GM18870 (cell line): ENCODE data around the gene EHMT1.

Experiments
- ATAC-seq: cut with Tn5 transposase; IDR thresholded peaks from one replicate; pipeline ENCODE4 v1.9.1; 2021; ENCODE audit warnings: moderate library complexity; ENCODE audit not compliant: unreplicated experiment

EHMT1 gene

DNA sequence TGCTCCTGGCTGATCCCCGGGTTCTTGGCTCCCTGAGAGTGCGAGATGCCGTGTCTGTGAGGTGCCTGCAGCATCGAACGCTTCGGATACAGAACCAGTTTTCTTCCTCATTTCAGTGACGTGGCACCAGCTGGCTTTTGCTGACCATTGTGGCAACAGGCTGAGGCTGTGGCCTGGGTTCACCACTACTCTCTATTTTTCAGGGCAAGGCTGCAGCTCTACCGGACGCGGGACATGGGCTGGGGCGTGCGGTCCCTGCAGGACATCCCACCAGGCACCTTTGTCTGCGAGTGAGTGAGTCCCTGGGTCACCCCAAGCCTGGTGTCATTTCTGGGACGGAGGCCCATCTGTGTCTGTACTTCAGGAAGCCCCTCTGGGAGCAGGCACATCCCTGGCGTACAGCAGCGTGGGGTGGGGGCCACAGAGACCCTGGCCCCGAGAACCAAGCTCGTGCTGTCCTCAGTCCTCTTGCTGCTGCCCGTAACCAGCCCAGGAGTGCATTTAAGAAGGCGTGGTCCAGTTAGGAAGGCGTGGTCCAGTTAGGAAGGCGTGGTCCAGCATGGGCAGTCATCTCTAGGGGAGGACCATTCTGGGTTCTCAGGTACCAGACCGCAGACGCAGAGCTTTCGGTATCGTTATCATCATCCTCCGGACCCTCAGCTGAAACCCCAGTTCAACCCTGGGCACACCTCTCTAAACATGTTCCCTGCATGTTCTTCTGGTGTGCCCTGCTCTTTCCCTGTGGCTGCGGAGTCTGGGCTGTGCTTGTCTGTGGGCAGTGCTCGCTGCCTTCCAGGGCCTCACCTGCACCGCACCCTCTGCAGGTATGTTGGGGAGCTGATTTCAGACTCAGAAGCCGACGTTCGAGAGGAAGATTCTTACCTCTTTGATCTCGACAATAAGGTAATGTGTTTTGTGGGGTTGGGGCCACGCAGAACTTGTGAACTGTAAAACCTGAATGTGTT is 198.7 kb downstream of the EHMT1 start:
- no peak for ATAC-seq

DNA sequence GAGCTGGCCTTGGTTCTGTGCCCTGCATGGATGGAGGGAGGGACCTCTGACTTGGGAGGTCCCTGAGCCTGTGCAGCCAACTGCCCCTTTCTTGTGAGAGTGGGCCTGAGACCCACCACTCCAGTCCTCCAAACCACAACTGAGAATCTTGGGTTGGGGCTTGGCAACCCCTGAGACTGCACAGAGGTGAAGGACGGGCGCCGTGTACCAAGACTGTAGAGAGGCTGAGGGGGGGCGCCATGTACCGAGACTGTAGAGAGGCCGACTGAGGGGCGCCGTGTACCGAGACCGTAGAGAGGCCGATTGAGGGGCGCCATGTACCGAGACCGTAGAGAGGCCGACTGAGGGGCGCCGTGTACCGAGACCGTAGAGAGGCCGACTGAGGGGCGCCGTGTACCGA is 199.5 kb downstream of the EHMT1 start:
- ATAC-seq = no peak

DNA sequence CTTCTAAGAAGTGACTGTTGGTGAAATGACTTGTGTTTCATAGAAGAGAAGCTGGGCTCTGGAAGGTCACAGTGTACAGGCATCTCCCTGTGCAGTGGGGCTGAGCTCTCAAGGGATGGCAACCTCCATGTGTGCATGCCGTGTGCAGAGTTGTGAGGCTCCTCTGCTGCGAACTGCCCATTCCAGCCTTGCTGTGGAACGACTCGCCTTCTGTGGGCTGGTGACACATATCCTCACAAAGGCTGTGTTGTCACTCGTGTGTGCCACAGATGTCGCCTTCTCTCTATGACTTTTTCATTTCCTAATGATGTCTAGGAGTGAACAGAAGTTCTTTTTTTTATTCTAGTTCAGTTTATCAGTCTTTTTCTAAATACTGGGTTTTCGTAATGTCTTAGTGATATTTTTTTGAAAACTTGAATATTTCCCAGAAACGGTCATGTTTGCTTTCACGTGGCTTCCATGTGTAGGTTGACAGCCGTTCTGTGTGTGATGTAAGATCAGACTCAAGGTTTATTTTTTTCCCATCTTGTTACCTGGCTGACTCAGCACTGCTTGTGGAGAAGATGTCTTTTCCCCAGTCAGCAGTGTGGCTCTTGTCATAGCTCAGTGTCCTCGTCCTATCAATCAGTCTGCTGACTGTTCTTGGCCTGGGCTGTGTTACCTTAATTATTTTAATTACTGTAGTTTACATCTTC is 201.5 kb downstream of the EHMT1 start:
- no peak for ATAC-seq

DNA sequence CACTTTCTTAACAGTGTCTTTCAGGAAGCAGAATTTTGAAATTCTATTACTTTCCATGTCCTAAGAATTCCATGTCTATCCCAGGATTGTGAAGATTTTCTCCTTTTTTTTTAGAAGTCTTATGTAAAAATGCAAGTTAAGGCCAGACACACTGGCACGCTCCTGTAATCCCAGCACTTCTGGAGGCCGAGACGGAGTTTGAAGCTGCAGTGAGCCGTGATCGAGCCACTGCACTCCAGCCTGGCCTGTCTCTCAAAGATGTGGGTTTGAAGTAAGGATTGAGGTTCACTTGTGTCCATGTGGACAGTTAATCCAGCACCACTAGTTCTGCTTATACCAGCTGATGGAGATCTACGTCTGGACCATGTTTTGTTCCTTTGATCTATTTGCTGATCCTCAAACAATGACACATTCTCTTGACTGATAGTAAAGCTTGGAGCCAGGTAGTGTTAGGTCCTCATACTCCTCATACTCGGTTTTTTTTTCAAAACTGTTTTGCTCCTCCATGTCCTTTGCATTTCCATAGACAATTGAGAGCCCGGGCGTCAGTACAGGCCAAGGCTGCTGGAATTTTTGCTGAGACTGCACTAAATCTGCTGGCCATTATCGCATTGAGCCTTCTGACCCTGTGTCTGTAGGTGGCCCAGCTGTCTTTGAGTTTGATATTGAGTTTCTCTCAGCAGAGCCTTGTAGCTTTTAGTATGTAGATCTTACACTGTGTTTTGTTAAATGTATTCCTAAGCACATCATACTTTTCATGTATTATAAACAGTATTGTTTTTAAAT is 205.4 kb downstream of the EHMT1 start:
- ATAC-seq = no peak

DNA sequence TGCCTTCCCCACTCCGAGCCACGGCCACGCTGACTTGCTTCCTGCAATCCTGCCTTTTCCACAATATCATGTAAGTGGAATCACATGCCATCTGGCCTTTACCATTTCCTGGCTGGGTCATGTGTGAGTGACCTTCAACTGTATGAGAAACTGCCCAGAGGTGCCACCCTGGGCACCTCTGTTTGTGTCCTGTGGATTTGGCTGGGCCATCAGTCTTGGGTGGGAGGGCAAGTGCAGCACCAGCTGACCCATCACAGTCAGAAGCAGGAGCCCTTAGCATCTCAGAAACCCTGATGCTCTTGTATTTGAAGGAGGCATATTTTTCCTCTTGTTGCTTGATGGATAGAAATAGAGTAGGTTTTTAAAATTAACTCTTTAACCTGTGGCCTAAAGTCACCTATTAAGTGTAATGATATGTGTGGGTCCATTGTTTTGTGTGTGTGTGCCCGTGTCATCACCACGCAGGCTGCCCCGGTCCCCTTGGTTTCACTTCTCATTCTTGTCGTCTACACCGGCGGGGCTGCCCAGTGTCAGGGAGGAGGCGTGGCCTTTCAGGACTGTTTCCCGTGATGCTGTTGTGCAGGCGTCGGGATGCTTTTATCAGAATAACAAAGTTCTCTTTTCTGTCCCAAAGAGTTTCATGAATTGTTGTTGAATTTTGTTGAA is 206.7 kb downstream of the EHMT1 start:
- ATAC-seq = no peak

DNA sequence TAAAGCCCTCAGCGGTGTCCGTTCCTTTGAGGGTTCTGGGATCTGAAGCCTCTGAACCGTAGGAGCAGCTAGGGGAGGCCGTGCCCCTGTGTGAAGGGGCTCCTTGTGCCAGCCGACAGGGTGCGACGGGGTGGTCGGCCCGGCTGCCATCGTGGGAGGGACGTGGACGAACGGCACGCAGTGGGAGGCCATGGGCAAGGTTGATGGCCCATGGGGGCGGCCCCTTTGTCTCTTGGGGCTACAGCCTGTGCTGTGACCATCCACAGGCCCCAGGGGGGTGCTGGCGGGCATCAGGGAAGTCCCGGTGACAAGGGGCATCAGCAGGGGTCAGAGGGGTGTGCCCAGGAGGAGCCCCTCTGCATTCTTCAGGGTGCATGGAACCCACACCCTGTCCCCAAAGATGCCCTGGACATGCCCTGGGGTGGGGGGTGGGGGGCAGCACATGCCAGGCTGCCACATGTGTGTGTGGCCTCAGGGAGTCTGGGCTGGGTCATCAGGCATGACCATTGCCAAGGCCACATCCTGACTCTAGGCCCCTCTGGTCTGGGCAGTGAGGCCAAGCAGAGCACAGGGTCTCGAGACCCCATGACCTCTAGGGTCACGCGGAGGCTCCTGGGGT is 209.2 kb downstream of the EHMT1 start:
- ATAC-seq = no peak

DNA sequence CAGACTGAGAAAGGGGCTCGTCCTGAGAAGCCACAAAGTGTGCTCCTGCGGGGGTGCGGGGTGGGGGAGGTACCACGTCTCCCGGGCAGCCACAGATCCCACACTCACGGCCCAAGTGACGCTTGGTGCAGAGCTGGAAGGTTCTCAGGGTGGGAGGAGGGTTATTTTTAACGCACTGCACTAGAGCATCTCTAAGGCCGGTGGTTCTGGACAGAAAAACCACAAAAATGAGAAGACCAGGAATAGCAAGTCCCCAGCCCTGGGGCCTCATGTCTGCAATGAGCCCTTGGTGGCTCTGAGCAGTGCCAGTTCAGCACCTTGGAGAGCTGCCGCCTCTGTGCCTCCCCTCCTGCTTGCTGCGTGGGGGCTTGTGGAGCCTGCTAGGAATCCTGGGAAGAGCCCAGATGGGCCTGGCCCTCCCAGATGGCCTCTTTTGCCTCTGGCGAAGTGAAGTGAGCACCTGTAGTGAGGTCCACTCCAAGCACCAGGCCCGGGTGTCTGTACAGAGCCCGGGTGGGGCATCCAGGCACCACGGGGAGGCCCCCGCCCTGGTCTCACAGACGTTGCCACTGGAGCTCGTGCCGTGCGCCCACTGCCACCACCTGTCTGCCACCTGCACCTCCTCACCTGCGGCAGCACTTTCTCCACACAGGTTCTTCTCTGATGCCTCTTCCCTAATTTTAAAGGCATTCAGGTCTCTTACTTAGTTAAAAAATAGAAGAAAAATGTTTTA is 209.9 kb downstream of the EHMT1 start:
- ATAC-seq = no peak

DNA sequence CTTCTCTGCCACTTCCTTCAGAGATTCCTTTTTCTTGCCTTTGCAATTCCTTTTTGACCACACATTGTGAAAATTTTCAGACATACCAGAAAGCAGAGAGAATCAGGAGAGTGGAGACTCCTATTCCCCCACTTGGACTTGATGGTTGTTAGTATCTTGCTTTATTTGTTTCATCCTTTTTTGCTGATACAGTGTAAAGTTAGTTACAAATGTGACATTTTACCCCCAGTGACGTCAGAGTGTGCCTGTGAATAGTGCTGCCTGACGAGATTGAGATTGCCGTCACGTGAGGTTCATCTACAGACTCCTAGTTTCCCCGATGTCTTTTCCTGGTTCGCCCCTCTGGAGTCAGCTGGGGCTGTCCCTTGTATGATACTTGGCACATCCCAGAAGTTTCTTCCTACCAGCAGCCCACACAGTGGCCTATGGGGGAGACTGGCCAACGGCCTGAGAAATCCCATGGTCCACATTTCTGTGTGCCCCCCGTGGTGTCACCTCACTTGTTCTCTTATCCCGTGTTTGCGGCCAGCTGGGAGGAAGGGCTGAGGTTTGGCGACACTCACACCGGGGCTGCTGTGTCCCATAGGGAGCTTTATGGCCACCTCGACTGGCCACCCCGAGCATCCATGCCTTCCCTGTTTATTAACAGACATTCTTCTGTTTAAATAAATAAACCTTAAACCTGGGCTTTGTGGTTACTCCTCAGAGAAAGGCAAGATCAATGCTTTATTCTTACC is 210.6 kb downstream of the EHMT1 start:
- no peak for ATAC-seq

DNA sequence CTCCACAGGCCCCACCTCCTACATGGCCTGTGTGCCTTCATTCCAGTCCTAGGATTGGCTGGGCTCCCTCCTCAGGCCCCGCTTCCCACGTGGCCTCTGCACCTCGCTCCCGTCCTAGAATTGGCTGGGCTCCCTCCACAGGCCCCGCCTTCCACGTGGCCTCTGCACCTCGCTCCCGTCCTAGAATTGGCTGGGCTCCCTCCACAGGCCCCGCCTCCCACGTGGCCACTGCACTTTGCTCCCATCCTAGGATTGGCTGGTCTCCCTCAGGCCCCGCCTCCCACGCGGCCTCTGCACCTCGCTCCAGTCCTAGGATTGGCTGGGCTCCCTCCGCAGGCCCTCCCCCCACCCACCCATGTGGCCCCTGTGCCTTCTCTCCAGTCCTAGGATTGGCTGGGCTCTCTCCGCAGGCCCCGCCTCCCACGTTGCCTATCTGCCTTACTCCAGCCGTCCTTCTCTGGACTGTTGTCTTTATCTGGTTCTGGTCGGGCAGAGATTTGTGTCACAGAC is 213.4 kb downstream of the EHMT1 start:
- ATAC-seq = no peak

DNA sequence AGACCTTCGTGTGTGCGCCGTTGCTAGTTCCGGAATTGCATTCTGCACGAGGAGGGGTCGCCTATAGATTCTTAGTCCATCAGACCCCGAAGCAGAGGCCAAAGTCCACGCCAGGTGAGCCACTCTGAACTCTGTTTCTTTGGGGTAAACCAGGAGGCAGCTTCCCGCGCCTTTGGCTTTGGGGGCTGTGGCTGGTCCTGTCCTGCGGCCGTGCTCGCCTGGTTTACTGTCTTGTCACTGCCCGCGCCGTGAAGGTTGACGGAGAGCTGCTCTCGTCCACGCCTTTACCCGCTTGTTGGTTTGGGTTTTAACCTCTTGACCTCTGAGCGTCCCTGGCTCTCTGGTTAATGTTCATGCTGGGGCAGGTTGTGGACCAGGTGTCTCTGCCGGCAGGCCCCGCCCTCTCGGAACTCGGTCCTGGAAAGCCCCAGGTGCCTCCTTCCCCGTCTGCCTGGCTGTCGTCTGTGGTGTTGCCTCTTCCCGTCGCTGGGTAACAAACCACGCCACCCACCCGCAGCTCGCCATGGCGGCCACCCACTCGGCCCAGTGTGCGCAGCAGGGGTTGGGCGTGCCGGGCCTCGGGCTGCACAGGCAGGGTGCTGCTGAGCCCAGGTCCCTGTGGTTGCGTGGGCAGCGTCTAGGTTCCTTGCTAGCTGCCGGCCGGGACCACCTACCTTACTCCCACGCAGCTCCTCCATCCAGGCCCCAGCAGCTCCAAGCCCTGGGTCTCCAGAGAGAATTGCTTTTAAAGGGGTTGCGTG is 214.2 kb downstream of the EHMT1 start:
- ATAC-seq = no peak

DNA sequence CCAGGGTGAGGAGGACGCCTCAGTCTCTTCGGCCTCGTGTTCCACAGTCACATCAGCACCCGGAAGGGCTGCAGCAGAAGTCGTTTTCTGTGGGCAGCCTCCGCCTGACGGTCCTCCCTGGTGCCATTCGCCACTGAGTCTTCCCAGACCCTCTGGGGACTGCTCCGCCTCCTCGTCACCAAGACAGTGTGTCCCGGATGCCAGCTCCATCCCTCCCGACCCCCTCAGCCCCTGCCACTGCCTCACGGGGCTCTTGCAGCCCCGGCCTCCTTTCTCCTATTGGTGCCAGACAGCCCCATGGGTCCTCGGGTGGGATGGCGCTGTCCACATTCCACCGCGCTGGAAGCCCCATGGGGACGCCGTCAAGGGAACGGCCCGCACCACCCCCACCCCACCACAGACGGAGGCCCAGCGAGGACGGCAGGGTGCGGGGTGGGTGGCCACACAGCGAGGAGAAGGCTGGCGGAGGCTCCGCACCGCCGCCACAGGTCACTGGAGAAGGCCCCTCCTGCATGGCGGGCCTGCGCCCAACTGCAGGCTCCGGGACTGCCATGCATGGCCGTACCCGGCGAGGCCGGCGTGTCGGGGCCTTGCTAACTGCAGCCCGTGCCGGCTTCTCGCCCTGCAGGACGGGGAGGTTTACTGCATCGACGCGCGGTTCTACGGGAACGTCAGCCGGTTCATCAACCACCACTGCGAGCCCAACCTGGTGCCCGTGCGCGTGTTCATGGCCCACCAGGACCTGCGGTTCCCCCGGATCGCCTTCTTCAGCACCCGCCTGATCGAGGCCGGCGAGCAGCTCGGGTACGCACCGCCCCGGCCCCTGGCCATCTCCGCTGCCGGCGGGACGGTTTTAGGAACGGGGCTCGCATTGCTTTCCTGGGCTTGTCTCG is 215.2 kb downstream of the EHMT1 start:
- no peak for ATAC-seq

DNA sequence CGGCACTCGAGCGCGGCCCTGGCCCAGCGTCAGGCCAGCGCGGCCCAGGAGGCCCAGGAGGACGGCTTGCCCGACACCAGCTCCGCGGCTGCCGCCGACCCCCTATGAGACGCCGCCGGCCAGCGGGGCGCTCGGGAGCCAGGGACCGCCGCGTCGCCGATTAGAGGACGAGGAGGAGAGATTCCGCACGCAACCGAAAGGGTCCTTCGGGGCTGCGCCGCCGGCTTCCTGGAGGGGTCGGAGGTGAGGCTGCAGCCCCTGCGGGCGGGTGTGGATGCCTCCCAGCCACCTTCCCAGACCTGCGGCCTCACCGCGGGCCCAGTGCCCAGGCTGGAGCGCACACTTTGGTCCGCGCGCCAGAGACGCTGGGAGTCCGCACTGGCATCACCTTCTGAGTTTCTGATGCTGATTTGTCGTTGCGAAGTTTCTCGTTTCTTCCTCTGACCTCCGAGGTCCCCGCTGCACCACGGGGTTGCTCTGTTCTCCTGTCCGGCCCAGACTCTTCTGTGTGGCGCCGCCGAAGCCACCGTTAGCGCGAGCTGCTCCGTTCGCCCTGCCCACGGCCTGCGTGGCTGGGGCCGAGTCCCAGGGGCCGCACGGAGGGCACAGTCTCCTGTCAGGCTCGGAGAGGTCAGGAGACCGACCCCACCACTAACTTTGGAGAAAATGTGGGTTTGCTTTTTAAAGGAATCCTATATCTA is 216.2 kb downstream of the EHMT1 start:
- no peak for ATAC-seq

DNA sequence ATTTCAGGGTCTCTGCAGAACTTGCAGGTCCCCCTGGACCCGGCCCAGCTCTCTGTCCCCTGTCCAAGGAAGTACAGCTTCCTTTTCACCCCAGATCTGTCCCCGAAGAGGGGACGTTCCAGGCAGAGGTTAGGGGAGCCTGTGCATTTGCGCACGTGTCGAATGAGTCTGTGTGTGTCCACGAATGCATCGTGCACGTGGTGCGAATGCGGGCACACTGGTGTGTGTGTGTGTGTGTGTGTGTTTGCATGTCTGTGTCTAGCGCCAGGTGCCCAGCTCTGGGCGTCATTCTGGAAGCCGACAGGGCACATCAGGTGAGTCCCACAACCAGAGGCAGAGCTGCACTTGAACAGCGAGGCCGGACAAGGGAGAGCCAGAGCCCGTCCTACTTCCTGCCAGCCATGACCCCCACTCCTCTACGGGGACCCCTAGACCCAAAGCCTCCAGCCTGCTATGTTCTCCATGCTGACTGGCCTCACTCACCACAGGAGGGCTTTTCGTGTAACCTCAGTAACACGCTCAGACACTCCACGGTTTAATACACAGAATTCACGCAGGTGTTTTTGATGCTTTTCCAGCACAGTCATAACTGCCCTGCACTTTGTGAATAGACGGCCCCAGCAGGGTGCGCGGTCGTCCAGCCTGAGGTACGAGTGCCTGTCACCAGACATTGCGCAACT is 217.5 kb downstream of the EHMT1 start:
- no peak for ATAC-seq

DNA sequence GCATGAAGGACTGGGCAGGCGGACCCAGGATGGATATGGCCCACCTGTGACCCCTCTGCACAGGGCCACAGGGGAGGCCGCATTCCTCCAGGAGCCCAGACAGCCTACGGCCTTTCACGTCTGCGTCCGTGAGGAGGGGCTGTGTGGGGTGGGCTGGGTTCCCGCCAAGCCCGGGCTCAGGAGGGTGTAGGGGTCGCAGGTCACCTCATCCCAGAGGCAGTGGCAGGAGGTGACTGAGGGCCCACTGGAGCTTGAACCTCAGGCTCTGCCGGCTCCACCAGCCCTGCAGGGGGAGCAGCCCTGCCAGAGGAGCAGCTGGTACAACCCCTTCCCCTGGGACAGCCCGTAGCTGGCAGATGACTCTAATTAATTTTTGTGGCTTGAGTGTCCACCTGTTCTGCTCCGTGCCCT is 218.0 kb downstream of the EHMT1 start:
- ATAC-seq = no peak

DNA sequence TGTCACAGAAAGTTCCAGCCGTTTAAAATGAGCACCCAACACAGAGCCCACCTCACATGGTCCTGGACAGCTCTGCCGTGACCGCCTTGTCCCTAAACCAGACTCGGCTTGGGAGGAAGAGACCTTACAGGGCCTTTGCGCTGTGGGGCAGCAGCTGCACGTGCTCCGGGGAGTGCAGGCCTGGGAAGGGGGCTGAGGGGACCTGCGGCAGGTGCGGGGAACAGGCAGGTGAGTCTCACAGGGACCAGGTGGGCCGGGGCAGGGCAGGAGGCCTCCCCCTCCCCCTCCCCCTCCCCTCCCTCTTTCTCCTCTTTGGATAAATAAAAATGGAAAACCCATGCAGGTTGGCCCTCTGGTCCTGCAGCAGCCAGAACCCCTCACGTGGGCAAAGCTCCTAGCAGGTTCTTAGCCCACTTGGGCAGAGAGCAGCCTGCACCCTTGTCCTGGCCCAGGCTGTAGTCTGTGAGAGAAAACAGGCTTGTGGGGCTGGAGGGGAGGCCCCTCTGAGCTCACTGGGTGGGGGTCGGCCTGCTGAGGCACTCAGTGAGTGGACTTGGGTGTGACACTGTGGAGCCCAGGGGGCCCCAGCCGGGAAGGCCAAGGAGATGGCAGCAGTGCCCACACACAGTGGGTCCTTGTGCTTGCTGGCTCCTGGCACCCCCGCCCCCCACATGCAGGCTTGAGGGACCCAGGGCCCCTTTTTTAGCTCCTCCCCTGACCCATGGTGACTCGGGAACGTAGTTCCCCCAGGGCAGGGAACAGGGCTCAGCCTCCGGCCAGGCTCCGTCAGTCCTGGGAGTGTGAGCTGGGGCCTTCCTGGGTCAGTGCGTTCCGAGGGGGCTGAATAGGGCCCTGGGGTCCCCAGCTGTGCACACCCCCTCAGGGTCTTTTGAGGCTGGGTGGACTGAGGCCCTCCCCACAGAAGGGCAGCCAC is 218.8 kb downstream of the EHMT1 start:
- ATAC-seq = no peak
